Activated CD4-positive, CD25-positive, alpha-beta regulatory T cell (primary cell): Measurements from ENCODE around the gene LCN12.

Source experiments
- DNase-seq, 4 experiments: peaks; one replicate each; lab custom pipeline; 2025; lab: John Stamatoyannopoulos, UW

LCN12 gene

DNA sequence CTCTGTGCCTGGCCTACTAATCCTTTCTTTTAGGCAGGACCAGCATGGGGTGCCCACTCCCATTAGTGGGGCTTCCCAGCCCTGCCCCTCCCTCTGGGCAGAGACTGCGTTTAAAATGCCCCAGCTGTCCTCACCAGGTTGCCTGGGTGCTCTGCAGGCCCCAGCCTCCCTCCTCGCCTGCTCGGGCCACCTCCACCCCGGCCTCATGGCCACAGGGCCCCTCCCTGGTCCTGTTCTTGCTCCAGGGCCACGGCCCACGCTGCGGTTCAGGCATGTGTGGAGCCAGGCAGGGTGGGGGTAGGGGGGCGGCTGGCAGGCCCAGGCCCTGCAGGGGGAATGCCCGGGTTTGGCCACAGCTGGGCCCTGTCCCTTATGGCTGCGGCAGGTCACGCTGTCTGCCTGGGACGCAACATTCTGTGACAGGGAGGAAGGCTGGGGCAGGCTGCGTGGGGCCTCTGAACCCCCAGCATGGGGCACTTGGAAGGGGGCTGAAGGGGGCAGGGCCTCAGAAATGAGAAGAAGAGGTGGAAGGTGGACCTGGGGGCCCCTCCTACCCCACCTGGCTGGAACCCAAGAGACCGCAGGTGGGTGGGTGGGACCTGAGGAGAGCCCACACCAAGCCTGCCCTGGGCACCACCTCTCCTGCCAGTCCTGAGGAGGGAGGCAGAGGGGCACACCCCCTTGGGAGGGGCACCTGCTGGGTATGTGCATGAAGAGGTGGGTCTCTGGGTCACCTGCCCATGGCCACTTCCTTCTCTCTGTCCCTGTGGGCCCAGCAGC, at the start of gene LCN12:
LCN12 (plus strand) TSS at position 733 of the 780 bp plus-strand sequence. CDS start 55 bp downstream, outside the sequence.
- DNase-seq = no peak

DNA sequence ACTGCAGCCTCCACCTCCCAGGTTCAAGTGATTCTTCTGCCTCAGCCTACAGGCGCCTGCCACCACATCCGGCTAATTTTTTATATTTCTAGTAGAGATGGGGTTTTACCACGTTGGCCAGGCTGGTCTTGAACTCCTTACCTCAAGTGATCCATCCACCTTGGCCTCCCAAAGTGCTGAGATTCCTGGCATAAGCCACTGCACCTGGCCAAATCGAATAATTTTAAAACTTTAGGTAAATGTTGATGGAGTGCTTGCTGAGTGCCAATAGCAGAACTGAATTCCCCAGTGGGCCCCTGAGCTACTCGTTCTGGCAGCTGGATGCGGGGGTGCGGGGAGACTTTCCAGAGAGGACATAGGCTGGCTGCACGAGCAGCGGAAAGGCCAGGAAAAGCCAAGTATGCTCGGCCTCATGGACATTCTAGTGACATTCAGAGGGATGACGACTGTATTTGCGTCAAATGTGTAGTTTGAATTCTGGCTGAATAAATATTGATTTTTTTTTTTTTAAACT, 49.0 kb upstream of the LCN12 start:
- DNase-seq = no peak

DNA sequence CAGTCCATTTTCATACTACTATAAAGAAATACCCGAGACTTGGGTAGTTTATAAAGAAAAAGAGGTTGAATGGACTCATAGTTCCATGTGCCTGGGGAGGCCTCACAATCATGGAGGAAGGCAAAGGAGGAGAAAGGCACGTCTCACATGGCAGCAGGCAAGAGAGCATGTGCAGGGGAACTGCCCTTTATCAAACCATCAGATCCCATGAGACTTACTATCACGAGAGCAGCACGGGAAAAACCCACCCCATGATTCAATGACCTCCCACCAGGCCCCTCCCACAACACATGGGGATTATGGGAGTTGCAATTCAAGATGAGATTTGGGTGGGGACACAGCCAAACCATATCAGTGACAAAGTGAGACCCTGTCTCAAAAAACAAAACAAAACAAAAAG, 45.8 kb upstream of the LCN12 start:
- DNase-seq = no peak

DNA sequence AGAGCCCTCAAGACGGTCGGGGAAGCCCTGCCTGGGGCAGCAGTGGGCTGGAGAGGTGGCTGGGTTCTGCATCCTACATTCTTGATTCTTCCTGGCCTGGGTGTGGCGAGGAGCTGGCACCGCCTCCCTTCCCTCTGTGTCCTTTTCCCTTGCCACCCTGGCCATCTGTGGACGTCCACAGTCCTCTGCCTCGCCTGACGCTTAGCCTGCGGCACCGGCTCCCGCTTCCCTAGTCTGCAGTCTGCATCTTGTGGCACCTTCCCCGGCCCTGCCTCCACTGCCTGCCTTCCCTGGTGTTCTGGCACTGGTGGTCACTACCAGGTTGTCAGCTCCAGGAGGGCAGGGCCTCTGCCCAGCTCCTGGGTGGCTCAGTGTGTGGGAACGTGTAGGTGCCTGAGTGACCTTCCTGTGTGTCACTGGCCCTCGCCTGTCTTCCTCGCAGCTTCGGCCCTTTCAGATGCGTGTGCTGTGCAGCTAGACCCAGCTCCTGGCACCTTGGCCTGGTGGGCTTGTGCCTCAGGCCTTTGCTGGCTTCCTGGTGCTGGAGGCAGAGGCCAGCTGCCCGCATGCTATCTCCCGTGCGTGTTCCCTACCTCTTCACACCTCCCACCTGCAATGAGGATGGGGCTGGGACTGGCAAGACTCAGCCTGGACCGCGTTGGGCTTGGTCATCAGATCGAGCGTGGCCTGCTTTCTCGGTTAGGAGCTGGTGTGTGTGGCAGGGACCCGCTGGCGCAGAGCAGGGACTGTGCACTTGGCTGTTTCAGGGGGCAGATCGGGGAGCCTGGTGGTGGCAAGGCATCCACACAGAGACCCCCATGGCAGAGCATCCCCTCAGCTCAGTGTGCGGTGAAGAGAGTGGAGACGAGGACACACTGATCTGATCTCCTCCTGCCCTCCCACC, 44.8 kb upstream of the LCN12 start:
- DNase-seq = no peak

DNA sequence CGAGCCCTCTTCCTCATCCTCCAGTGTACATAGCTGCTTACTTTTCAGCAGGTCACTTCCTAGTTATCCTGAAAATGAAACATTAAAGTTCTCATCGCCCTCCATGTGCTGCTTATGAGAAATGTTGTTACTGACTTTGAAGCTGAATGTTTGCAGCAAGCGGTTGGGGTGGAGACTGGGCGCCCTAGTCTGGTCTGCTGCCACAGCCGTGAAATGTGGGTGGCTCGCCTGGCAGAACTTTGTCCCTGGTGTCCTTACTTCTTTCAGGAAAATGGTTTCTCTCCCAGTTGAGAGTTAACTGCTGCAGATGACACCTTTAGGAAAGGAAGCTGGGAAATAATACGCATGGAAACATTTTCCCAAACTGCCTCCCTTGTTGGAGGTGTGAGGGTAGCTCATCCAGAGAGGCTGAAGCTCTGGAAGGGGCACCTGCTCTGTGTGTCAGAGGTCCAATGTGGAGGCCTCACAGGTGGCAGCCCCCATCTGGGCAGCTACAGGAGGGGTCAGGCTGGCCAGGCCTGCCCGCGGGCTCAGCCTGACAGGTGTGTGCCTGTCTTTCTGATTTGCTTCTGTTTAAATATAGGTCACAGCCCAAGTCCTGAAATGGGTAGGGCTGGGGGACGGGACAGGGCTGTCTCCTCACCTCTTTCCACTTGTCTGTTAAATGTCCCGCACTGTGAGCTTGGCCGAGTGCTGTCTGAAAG, 41.7 kb upstream of the LCN12 start:
- DNase-seq = no peak

GRCh38 chr9:136910901-136911245, 41.2 kb upstream of the LCN12 start:
- no peak for DNase-seq

GRCh38 chr9:136913701-136914438, 38.2 kb upstream of the LCN12 start:
- DNase-seq = no peak

- DNase-seq = no peak
Observed at GRCh38 chr9:136915632-136916329, 36.3 kb upstream of the LCN12 start.

GRCh38 chr9:136916330-136917184, 35.5 kb upstream of the LCN12 start:
- no peak for DNase-seq

- DNase-seq = no peak
Observed at GRCh38 chr9:136917902-136918301, 34.2 kb upstream of the LCN12 start.

DNA sequence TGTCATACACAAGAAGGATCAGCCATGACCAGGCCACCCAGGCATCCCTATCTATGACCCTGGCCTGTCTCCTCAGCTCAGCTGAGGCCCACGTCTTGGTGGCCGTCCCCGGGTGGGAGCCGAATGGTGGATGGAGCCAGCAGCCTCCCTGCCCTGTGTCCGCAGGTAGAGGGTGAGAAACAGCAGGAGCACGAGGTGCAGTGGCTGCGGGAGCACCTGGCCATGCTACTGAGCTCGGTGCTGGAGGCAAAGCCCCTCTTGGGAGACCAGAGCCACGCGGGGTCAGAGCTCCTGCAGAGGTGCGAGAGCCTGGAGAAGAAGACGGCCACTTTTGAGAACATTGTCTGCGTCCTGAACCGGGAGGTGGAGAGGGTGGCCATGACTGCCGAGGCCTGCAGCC, 32.0 kb upstream of the LCN12 start:
- no peak for DNase-seq

GRCh38 chr9:136920734-136921231, 31.3 kb upstream of the LCN12 start:
- DNase-seq = no peak

DNA sequence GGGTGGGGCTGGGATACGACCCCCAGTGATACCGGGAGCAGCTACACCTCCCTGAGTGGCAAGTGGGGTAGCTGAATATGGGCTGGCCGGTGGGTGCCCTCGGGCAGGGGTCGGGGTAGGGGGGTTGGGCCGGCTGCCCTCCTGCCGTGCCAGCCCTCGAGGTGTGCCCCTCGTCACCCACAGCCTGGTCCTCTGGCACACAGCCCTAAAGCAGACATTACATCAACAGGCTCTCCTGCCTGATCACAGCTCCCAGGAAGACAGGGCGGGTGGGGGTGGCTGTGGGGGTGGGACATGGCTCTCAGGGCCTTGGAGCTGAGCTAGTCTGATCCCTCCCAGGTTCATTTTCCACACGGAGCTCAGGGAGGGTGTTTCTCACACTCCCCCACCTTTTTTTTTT, 30.8 kb upstream of the LCN12 start:
- DNase-seq = no peak

DNA sequence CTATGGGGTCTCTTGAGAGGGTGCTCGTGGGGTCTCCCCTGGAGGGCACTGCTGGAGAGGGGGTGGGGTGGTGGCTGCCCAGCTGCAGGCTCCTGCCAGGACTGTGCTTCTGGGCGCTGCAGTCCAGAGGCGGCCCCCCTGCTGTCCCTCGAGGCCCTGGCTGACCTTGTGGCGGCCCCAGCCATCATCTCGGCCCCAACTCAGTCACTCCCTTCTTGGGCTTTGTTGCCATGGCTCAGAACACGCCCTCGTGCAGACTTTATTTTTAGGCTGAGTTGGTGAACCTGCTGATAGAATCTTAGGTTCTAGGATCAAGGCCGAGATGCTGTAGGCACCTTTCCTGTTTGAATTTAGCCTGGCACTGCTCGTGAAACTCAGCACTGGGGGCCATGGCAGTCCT, 30.4 kb upstream of the LCN12 start:
- no peak for DNase-seq

DNA sequence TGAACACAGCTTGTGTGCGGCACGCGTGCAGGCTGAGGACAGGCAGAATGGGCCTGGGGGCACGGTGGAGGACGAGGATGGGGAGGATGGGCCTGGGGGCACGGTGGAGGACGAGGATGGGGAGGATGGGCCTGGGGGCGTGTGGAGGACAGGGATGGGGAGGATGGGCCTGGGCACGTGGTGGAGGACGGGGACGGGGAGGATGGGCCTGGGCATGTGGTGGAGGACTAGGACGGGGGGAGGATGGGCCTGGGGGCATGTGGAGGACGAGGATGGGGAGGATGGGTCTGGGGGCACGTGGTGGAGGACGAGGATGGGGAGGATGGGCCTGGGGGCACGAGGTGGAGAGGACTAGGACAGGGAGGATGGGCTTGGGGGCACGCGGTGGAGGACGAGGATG, 29.5 kb upstream of the LCN12 start:
- no peak for DNase-seq

GRCh38 chr9:136923881-136924280, 28.2 kb upstream of the LCN12 start:
- DNase-seq = no peak

- no peak for DNase-seq
Observed at GRCh38 chr9:136925414-136926153, 26.5 kb upstream of the LCN12 start.

GRCh38 chr9:136926154-136926704, 25.8 kb upstream of the LCN12 start:
- no peak for DNase-seq

GRCh38 chr9:136926749-136927148, 25.3 kb upstream of the LCN12 start:
- DNase-seq = no peak
